H1 (cell line): Measurements from ENCODE around the gene RAD9A. TPM values are rescaled to one million over a fixed set of nuclear protein-coding genes. Genes with fewer than 3 reads are reported as not detected.
"Not testable (repeated sequence)": the region's sequence is repeated elsewhere in the genome, so short reads cannot be mapped to it uniquely, and the experiment has no call there.

Source experiments
- CTCF ChIA-PET: fragments of 300-600 bp; sonication (Branson Sonifier 250); formaldehyde crosslinking; loops from one replicate; lab custom pipeline; 2021; ENCODE audit not compliant: partially characterized antibody; lab: Charles Lee
- POLR2A ChIA-PET: fragments of 300-600 bp; sonication (Branson Sonifier 250); formaldehyde crosslinking; loops from one replicate; lab custom pipeline; 2021; ENCODE audit warnings: inconsistent platforms; ENCODE audit not compliant: partially characterized antibody; lab: Charles Lee
- DNase-seq, 2 experiments: peaks; one replicate each; pipeline versions ENCODE4 v3.0.0 to v3.0.0-alpha.2; 2010 to 2022; ENCODE audit warnings: low spot score in 2 of 2, low read depth in 1 of 2, mixed read lengths in 1 of 2
- FAIRE-seq: peaks from 2 replicates; lab custom pipeline; 2011; peaks lifted over from hg19 to GRCh38; lab: Jason Lieb, UNC
- H2AFZ ChIP-seq: 2 replicates; pipeline ENCODE4 v1.8.1; 2012; ENCODE audit warnings: low read length, inconsistent platforms
- H2AK5ac ChIP-seq: 2 replicates; pipeline ENCODE4 v1.6.1; 2013; ENCODE audit warnings: low read depth, low read length
- H2BK120ac ChIP-seq: replicated peaks from 2 replicates; pipeline ENCODE3; 2013; ENCODE audit warnings: low read depth, low read length, inconsistent platforms
- H2BK12ac ChIP-seq: 2 replicates; pipeline ENCODE4 v1.6.1; 2013; ENCODE audit warnings: low read depth, low read length
- H2BK15ac ChIP-seq: 2 replicates; pipeline ENCODE4 v1.6.1; 2013; ENCODE audit warnings: low read length
- H2BK20ac ChIP-seq: 2 replicates; pipeline ENCODE4 v1.6.1; 2013; ENCODE audit warnings: low read length
- H2BK5ac ChIP-seq: 2 replicates; pipeline ENCODE4 v1.6.1; 2013; ENCODE audit warnings: low read depth, low read length
- H3K14ac ChIP-seq: 2 replicates; pipeline ENCODE4 v1.6.1; 2013; ENCODE audit warnings: inconsistent platforms; ENCODE audit not compliant: insufficient read length
- H3K18ac ChIP-seq: 2 replicates; pipeline ENCODE4 v1.6.1; 2013; ENCODE audit warnings: low read length; ENCODE audit errors: extremely low read depth
- H3K23ac ChIP-seq: 2 replicates; pipeline ENCODE4 v1.6.1; 2013; ENCODE audit warnings: inconsistent platforms; ENCODE audit not compliant: insufficient read length
- H3K23me2 ChIP-seq: 2 replicates; pipeline ENCODE4 v1.6.1; 2013; ENCODE audit warnings: low read depth, low read length
- H3K27ac ChIP-seq: 2 replicates; pipeline ENCODE4 v1.6.1; 2011; ENCODE audit warnings: low read depth, low read length, inconsistent platforms
- H3K27me3 ChIP-seq, 4 experiments: replicated peaks in 1 of 4; 1 replicate in 1 of 4; 2 replicates in 3 of 4; pipeline versions ENCODE4 v1.6.1 to v1.8.1; 2011 to 2013; ENCODE audit warnings: low read length in 3 of 4, mild to moderate bottlenecking in 3 of 4, inconsistent platforms in 2 of 4, mixed read lengths in 2 of 4, moderate library complexity in 1 of 4; ENCODE audit not compliant: control insufficient read depth in 3 of 4, insufficient read depth in 3 of 4; ENCODE audit errors: extremely low read depth in 1 of 4
- H3K36me3 ChIP-seq, 4 experiments: 2 replicates each; pipeline versions ENCODE4 v1.6.1 to v1.8.1; 2011 to 2013; ENCODE audit warnings: mild to moderate bottlenecking in 4 of 4, low read length in 3 of 4, moderate library complexity in 2 of 4, control low read depth in 1 of 4, inconsistent platforms in 1 of 4; ENCODE audit not compliant: insufficient read depth in 4 of 4, control insufficient read depth in 2 of 4
- H3K4ac ChIP-seq: replicated peaks from 2 replicates; pipeline ENCODE3; 2013; ENCODE audit warnings: low read length, low read depth, mixed read lengths, inconsistent platforms; ENCODE audit not compliant: insufficient read length
- H3K4me1 ChIP-seq, 4 experiments: replicated peaks in 1 of 4; 1 replicate in 1 of 4; 2 replicates in 3 of 4; pipeline versions ENCODE4 v1.6.1 to v1.8.1; 2011 to 2013; ENCODE audit warnings: low read length in 3 of 4, inconsistent platforms in 2 of 4, mixed read lengths in 1 of 4; ENCODE audit not compliant: insufficient read depth in 4 of 4, control insufficient read depth in 3 of 4
- H3K4me2 ChIP-seq, 2 experiments: 2 replicates each; pipeline versions ENCODE4 v1.6.1 to v1.8.1; 2011 to 2013; ENCODE audit warnings: low read depth in 2 of 2, low read length in 2 of 2, control low read depth in 1 of 2, inconsistent platforms in 1 of 2, mild to moderate bottlenecking in 1 of 2; ENCODE audit not compliant: insufficient read depth in 1 of 2
- H3K4me3 ChIP-seq, 4 experiments: fragments of 200-600, 300-600 bp in 1 of 4; sonication (generic), shearing (Covaris generic), sonication (Bioruptor Twin) in 1 of 4; 2 replicates each; pipeline versions ENCODE4 v1.5.1 to v1.8.1; 2011 to 2016; ENCODE audit warnings: low read length in 4 of 4, low read depth in 3 of 4, control low read depth in 2 of 4, inconsistent platforms in 2 of 4, mild to moderate bottlenecking in 2 of 4, mixed read lengths in 1 of 4, moderate library complexity in 1 of 4; ENCODE audit not compliant: insufficient read depth in 2 of 4; ENCODE audit errors: extremely low read depth in 1 of 4
- H3K56ac ChIP-seq: replicated peaks from 2 replicates; pipeline ENCODE3; 2013; ENCODE audit warnings: low read depth, mild to moderate bottlenecking, mixed read lengths, low read length, inconsistent platforms; ENCODE audit not compliant: insufficient read length
- H3K79me1 ChIP-seq: 2 replicates; pipeline ENCODE4 v1.6.1; 2013; ENCODE audit warnings: low read depth, low read length, control low read depth
- H3K79me2 ChIP-seq, 2 experiments: 2 replicates each; pipeline versions ENCODE4 v1.6.1 to v1.8.1; 2012 to 2013; ENCODE audit warnings: low read length in 2 of 2, mild to moderate bottlenecking in 2 of 2, inconsistent platforms in 1 of 2; ENCODE audit not compliant: insufficient read depth in 2 of 2, control insufficient read depth in 1 of 2
- H3K9ac ChIP-seq, 4 experiments: replicated peaks in 1 of 4; 1 replicate in 1 of 4; 2 replicates in 3 of 4; pipeline versions ENCODE4 v1.6.1 to v1.8.1; 2011 to 2013; ENCODE audit warnings: low read depth in 3 of 4, low read length in 3 of 4, control low read depth in 2 of 4, mild to moderate bottlenecking in 2 of 4, moderate library complexity in 2 of 4, inconsistent platforms in 1 of 4; ENCODE audit errors: extremely low read depth in 1 of 4
- H3K9me3 ChIP-seq, 2 experiments: 2 replicates each; pipeline versions ENCODE4 v1.6.1 to v1.8.1; 2012 to 2013; ENCODE audit warnings: mild to moderate bottlenecking in 2 of 2, moderate library complexity in 2 of 2, control low read depth in 1 of 2, inconsistent platforms in 1 of 2, low read depth in 1 of 2, low read length in 1 of 2, mixed read lengths in 1 of 2; ENCODE audit not compliant: insufficient read depth in 2 of 2
- H4K20me1 ChIP-seq, 2 experiments: replicated peaks in 1 of 2; 2 replicates each; pipeline versions ENCODE3 to v1.8.1; 2011 to 2013; ENCODE audit warnings: inconsistent platforms in 2 of 2, low read length in 2 of 2, mild to moderate bottlenecking in 1 of 2; ENCODE audit not compliant: insufficient read depth in 2 of 2, control insufficient read depth in 1 of 2
- H4K5ac ChIP-seq: 2 replicates; pipeline ENCODE4 v1.6.1; 2013; ENCODE audit warnings: low read length, low read depth, mixed read lengths, inconsistent platforms; ENCODE audit not compliant: insufficient read length
- H4K8ac ChIP-seq: 2 replicates; pipeline ENCODE4 v1.8.0; 2013; ENCODE audit warnings: mild to moderate bottlenecking, moderate library complexity, low read length, inconsistent platforms; ENCODE audit not compliant: insufficient read depth; ENCODE audit errors: extremely low read depth
- H4K91ac ChIP-seq: replicated peaks from 2 replicates; pipeline ENCODE3; 2013; ENCODE audit warnings: low read length, mixed read lengths, inconsistent platforms; ENCODE audit not compliant: insufficient read length
- WGBS, 2 experiments: shearing (Covaris generic) in 1 of 2; methylation state at CpG; one replicate each; pipeline versions ENCODE4 v1.1.6 to v1.1.7; 2013 to 2015; ENCODE audit warnings: low lambda C conversion rate in 2 of 2, mixed read lengths in 2 of 2, inconsistent platforms in 1 of 2, low coverage in 1 of 2, missing lambda C conversion rate in 1 of 2; ENCODE audit not compliant: insufficient replicate concordance in 2 of 2, insufficient coverage in 1 of 2, insufficient read length in 1 of 2; ENCODE audit errors: extremely low coverage in 1 of 2, missing lambda C conversion rate in 1 of 2; 5-methylcytosine and 5-hydroxymethylcytosine counted together
- polyA plus RNA-seq, 7 experiments: library from polyadenylated mRNA; depleted of rRNA in 3 of 7; stranded (reverse) in 5 of 7; unstranded in 2 of 7; fragments of >200 nt in 5 of 7; fragments of 200-250 nt in 2 of 7; gene quantifications; 1 replicate in 5 of 7; 2 replicates in 1 of 7; 4 replicates in 1 of 7; pipeline versions ENCODE4 v1.2.1 to v1.2.3, GENCODE V29; 2011 to 2013; ENCODE audit warnings: missing spikeins in 2 of 7, mixed read lengths in 2 of 7
- total RNA-seq: library from RNA; stranded (reverse); fragmentation: NEBNext Ultra II Directional; extraction: Animal tissue kit (Norgen Biotek cat#: 25700); gene quantifications from 2 replicates; pipeline ENCODE4 v1.2.1, GENCODE V29; 2021

Gene RAD9A
- total and polyA plus RNA-seq, 2 of the 8 experiments (the other 6 are each of a cell fraction or from before 2014, with no cell fraction given): 22.2 to 25.5 TPM

DNA sequence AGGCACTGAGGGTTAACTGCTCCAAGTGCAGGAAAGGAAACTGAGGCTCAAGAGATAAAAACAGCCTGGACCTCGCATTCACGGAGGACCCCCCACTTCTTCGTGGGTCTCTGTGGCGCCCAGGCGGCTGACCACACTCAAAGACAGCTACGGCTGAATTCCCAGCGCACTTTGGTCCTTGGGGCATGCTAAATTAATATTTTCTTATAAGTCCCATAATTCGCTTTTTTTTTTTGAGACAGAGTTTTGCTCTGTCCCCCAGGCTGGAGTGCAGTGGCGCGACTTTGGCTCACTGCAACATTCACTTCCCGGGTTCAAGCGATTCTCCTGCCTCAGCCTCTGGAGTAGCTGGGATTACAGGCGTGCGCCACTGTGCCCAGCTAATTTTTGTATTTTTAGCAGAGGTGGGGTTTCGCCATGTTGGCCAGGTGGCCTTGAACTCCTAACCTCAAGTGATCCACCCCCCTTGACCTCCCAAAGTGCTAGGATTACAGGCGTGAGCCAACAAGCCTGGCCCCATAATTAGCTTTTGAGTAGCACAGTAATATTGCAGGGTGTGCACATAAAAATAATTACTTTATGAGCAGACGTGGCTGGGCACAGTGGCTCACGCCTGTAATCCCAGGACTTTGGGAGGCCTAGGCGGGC lies 10.5 kb downstream of the RAD9A start:
- FAIRE-seq, H3K79me1 ChIP-seq, H2AK5ac ChIP-seq, H3K56ac ChIP-seq, H3K14ac ChIP-seq, H3K9me3 ChIP-seq, H2BK20ac ChIP-seq, H3K23me2 ChIP-seq, DNase-seq, H3K4me1 ChIP-seq, H3K18ac ChIP-seq, H3K23ac ChIP-seq, H3K79me2 ChIP-seq, H3K27me3 ChIP-seq: not testable (repeated sequence)
- Histone ChIP-seq H3K4me2 (peak overlapping the region; percentile 55 to 84), H4K5ac (peak overlapping the region; percentile 94), H2BK15ac (peak overlapping the region; percentile 97; the same call in 1 of the 2 replicates), H2AFZ (peak overlapping the region; percentile 98; the same call in 1 of the 2 replicates), H2BK5ac (peak overlapping the region; percentile 94), H4K91ac (peak overlapping the region; percentile 84), H3K4me3 (peak overlapping the region in 3 of 4 experiments; percentile 27 to 52 (median 32); a peak in 3 of 8 replicates), H3K27ac (peak overlapping the region; percentile 68; the same call in 1 of the 2 replicates), H3K9ac (peak overlapping the region in 2 of 4 experiments; percentile 25 to 47; a peak in 3 of 7 replicates), H3K4ac (peak overlapping the region; percentile 100), H2BK120ac (peak overlapping the region; percentile 82), H4K8ac (peak overlapping the region; percentile 89; the same call in 1 of the 2 replicates), H4K20me1 (peaks cover 0 to 10% of the 10 kb centered on the region in 2 experiments), H3K36me3 (peaks cover 6 to 20% (median 18%) of the 10 kb centered on the region in 4 experiments; a peak in 6 of 8 replicates), H2BK12ac (0 out of 2 replicates have a peak overlapping the region, but pooled peaks have one; percentile 39)
- 82% methylated on average over 19 of the region's 19 CpGs; no CpG with 5 or more reads in 1 of the 2 experiments for WGBS, 2 experiments
- ChIA-PET CTCF (interaction anchor here (0.7 to 4.9 kb wide), 24 partner anchors 11 to 117 kb away, joined by 3 to 25 read pairs (median 5); partner anchors contain the start of genes POLD4, RAD9A and RPS6KB2), POLR2A (interaction anchor here (0.8 to 4.3 kb wide), 16 partner anchors 9 to 82 kb away, joined by 3 to 31 read pairs (median 6); partner anchors contain the start of genes PTPRCAP, RAD9A and RPS6KB2)
